Measurements from ENCODE around the gene ASTN2.

Gene ASTN2

DNA sequence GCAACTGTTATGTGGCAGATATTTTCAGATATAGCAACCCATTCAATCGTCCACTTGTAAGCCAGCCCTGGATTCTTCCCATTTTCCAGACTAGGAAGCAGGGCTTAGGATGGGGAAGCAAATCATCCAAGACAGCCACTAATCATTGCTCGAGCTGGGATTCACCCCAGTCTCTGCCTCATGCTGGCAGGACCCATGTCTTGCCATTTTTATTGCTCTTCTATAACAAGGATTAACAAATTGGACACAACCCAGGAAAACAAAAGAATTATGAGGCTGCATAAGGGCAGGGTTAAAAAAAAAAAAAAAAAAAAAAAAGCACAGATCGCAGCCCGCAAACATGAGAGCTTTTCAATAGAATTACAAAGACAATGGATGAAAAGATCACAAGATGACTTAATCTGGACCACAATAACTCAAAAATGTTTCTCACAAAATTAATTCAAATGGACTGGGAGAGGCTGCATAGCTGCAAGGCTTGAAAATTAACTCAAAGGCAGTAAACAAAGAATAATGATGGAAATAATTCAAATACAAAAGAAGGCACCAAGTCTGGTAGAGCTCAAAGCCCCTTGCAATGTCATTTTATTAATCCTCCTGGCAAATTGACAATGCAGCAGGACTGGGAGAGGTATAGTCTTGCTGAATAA lies 40.7 kb downstream of the ASTN2 start:
- TF ChIP-seq, protein P1, sequence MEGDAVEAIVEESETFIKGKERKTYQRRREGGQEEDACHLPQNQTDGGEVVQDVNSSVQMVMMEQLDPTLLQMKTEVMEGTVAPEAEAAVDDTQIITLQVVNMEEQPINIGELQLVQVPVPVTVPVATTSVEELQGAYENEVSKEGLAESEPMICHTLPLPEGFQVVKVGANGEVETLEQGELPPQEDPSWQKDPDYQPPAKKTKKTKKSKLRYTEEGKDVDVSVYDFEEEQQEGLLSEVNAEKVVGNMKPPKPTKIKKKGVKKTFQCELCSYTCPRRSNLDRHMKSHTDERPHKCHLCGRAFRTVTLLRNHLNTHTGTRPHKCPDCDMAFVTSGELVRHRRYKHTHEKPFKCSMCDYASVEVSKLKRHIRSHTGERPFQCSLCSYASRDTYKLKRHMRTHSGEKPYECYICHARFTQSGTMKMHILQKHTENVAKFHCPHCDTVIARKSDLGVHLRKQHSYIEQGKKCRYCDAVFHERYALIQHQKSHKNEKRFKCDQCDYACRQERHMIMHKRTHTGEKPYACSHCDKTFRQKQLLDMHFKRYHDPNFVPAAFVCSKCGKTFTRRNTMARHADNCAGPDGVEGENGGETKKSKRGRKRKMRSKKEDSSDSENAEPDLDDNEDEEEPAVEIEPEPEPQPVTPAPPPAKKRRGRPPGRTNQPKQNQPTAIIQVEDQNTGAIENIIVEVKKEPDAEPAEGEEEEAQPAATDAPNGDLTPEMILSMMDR (conservative IDR thresholded peaks at IDR 0.05; ENCODE audit: low read length): no peak
- no peak for DNase-seq (ENCODE audit: low read depth)
- H3K4me3 ChIP-seq (ENCODE audit: low read length): no peak overlapping the region

GRCh38 chr9:117368684-117369230 lies 46.1 kb downstream of the ASTN2 start:
- DNase-seq (ENCODE audit: low read depth): no peak
- TF ChIP-seq, protein P1 (conservative IDR thresholded peaks at IDR 0.05; ENCODE audit: low read length): no peak
- no peak overlapping the region for H3K4me3 ChIP-seq (ENCODE audit: low read length)

DNA sequence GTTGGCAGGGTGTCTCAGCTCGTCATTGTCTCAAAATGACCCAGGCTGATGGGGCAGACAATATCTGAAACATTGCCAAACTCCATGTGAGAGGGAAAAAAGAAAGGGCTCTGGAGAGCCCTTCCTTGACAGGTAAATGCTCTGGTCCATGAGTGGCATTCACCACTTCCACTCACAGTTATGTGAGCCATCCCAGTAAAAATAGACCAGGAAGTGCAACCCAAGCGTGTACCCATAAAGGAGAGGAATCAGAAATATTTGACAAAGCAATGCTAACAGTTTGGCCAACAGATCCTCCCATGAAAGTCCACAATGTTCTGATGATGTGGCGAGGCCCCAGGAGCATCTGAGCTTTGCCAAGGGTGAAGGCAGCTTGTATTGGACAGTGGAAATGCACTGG lies 49.4 kb downstream of the ASTN2 start:
- no peak for DNase-seq (ENCODE audit: low read depth)
- TF ChIP-seq, protein P1 (conservative IDR thresholded peaks at IDR 0.05; ENCODE audit: low read length): no peak
- no peak overlapping the region for H3K4me3 ChIP-seq (ENCODE audit: low read length)

- H3K4me3 ChIP-seq (ENCODE audit: low read length): no peak overlapping the region
- DNase-seq (ENCODE audit: low read depth): no peak
- TF ChIP-seq, protein P1 (conservative IDR thresholded peaks at IDR 0.05; ENCODE audit: low read length): no peak
Observed at GRCh38 chr9:117363006-117363405, 51.9 kb downstream of the ASTN2 start.

DNA sequence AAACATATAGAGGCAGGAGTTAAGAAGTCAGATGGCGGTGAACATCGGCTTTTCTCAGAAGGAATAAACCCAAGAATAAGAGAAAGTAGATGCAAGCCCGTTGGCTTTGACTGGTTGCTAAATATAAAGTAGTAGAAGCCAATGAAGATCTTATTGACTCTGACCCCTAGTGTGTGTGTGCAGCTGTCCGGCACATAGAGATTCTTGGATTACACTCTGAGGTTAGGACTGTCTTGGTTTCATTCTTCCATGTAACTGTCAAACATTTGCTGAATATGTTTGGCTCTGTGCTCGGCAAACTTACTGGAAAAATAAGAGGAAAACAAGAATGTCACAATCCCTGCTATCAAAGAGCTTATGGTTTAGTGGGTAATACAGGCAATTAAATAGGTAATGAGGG lies 54.9 kb downstream of the ASTN2 start:
- H3K4me3 ChIP-seq (ENCODE audit: low read length): no peak overlapping the region
- TF ChIP-seq, protein P1 (conservative IDR thresholded peaks at IDR 0.05; ENCODE audit: low read length): no peak
- no peak for DNase-seq (ENCODE audit: low read depth)

GRCh38 chr9:117355542-117355941 lies 59.3 kb downstream of the ASTN2 start:
- DNase-seq (ENCODE audit: low read depth): no peak
- no peak overlapping the region for H3K4me3 ChIP-seq (ENCODE audit: low read length)
- TF ChIP-seq, protein P1 (conservative IDR thresholded peaks at IDR 0.05; ENCODE audit: low read length): no peak

GRCh38 chr9:117354997-117355396 lies 59.9 kb downstream of the ASTN2 start:
- H3K4me3 ChIP-seq (ENCODE audit: low read length): no peak overlapping the region
- TF ChIP-seq, protein P1 (conservative IDR thresholded peaks at IDR 0.05; ENCODE audit: low read length): no peak
- DNase-seq (ENCODE audit: low read depth): no peak

Data from AG10803 (cell line).